HS-5 (cell line): Measurements from ENCODE around the gene TNIK.

Experiments
- DNase-seq: peaks from one replicate; pipeline ENCODE4 v3.0.0-alpha.2; 2012; ENCODE audit warnings: low read depth

The TNIK gene

DNA sequence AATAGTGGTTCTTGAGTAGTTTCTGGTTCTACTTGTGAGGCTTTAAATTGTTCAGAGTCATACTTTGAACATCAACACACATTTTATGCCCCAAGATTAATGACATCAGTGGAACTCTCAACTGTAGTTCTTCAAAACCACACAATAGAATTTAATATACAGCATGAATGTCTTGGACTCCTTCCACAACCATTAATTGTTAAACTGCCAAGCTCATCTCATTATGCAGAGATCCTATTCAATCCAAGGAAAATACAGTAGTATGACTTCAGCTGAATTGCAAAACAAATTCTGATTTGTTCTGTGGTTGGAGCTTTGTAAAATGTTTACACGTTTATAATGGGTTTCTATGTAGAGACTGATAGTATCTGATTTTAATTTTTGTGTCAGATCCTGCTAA, 234.5 kb downstream of the TNIK start:
- DNase-seq: no peak

DNA sequence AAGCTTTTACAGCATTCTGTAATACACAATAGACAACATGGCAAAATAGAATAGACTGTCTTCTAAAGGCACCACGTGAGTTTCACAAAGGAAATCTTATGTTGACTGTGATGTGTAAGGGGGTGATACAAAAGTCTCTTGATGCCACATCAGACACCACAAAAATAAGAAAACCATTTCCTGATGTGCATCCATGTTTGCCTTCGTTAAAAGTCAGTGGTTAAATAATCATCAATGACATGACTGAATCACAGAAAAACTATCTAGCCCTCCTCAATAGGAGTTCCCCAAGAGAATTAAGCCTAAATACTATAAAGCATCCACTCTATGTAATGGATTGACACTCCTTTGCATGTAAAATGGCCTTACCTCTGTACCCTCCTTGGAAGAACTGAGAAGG, 235.0 kb downstream of the TNIK start:
- no peak for DNase-seq

- DNase-seq: no peak
Observed at GRCh38 chr3:171223396-171223795, 236.8 kb downstream of the TNIK start.

DNA sequence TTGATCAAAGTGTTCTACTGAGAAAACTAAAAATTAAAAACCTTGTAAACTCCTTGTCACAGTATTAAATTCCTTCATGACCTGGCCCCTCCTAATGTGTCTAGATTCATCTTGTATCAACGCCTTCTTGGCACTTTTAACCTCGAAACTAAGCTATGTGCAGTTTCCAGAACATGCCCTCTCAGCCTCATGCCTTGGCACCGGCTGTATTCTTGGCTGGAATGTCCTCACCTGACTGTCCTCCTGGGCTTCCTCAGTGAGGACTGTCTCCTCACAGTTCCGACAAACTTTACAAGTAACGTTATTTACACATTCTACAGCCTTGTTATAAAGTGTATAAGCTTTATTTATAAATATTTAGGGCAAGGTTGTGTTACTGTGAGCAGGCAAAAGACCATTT, 237.2 kb downstream of the TNIK start:
- DNase-seq: no peak

- DNase-seq: no peak
Observed at GRCh38 chr3:171221597-171221996, 238.6 kb downstream of the TNIK start.

- DNase-seq: no peak
Observed at GRCh38 chr3:171221104-171221503, 239.1 kb downstream of the TNIK start.

- DNase-seq: no peak
Observed at GRCh38 chr3:171219258-171219657, 240.9 kb downstream of the TNIK start.

DNA sequence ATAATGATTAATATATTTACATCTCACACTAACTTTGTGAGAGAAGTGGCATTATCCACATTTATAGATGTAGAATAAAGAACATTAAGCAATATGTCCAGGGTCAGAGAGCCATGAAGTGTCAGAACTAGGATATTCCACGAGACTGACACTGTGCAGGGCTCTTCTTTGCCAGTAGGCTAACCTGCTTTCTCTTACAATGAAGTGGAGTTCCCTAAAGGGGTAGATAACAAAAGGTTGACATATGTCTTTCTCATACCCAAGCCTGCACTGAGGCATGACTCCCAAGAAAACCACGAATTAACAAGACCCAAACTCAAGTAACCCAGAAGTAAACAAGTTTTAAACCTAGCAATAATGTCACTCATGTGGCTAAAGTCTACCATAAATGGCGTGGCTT, 242.1 kb downstream of the TNIK start:
- no peak for DNase-seq

DNA sequence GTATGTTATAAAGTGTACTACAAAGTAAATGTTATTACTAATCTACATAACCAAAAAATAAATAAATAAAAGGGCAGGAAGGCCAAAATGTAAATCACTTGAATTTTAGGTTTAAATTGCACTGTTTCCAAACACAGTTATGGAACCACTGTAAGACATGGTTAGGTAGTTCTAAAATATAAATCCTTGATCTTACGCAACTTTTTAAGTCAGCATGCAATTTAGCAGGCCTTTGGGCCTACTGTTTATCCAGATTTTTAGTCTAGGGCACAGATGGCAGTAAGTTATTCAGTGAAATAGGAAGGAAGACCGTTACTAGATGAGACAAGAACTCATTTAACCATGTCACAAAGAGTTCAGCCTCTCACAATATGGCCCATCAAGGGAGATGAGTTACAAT, 246.3 kb downstream of the TNIK start:
- DNase-seq: no peak

GRCh38 chr3:171213178-171213577, 247.0 kb downstream of the TNIK start:
- DNase-seq: no peak

DNA sequence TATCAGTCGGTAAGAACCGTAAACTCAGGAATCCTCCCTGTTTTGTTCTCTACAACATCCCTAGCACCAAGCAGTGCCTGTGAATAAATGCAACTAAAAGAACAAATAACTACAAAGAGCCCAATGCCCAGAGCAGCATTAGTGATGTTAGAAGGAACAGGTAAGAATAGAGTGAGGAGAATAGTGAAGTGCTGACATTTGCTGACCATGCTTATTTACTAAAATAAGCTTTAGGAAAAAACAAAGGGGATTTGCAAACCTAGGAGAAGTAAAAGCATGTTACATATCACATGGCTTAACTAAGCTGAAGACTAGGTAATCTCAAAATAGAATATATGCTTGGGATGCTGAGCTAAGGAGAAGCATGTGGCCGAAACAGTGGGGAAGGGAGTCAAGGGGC, 247.6 kb downstream of the TNIK start:
- no peak for DNase-seq

- DNase-seq: no peak
Observed at GRCh38 chr3:171206283-171206682, 253.9 kb downstream of the TNIK start.

DNA sequence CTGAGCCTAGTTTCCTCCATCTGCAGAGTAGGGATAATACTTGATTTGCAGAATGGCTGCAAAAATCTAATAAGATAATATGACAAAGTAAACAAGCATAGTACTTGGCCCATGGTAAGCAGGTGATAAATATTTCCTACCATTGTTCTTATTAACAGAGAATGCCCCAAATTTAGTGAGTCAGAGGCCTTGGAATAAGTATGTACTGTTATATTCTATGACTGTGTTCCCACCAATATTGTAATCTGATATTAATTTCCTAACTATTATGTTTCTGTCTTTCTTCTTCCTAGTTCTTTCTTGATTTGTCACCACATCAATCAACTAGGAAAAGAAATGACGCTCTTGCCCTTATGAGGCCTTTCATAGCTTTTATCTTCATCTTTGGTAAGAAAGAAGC, 255.3 kb downstream of the TNIK start:
- DNase-seq: no peak

DNA sequence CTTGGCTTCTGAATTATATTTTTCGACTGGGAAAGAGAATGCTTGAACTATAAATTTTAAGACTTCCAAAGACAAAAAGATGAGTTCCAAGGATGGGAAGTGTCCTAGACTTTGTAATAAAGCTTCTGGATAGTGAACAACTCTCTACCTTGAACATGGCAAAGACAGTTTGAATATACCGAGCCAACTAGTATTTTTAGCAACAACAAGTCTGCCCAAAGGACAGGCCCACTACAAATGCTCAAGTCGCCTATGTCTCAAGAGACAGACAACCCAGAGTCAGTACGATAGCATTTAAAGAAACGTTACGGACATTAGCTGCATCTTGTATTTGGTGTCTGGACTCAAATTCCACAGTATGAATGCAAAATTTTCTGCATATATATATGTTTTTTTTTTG, 258.4 kb downstream of the TNIK start:
- DNase-seq: no peak

- no peak for DNase-seq
Observed at GRCh38 chr3:171200750-171201088, 259.5 kb downstream of the TNIK start.

DNA sequence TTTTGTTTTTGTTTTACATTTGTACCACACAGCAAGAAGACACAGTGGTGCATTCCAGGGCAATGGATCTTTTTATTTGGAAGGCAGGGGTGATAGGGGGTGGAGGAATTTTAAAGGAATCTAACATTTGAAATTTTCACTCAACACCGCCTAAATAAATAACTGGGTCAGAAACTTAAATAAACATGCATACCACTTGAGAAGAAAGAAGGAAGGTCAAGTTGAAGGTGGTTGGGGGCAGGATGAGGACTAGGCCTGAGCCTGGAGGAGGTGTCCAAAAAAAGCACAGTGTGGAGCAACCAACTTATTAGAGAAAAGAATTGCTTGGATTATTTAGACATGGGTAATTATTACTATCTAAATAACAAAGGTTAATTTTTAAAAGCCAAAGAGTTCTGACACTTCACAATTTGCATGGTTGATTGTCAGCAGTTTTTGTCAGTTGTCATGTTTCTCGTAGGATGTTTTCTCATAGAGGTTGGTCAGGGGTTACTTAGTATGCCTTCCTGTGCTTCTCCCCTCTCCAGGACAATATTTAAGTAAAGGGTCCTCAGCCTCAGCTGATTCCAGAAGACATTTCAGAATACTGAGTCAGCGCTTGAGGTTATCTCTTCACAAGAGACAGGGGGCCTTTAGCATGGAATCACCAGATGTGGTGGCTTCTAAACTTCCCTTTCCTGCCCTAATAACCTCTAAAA, 260.0 kb downstream of the TNIK start:
- no peak for DNase-seq

DNA sequence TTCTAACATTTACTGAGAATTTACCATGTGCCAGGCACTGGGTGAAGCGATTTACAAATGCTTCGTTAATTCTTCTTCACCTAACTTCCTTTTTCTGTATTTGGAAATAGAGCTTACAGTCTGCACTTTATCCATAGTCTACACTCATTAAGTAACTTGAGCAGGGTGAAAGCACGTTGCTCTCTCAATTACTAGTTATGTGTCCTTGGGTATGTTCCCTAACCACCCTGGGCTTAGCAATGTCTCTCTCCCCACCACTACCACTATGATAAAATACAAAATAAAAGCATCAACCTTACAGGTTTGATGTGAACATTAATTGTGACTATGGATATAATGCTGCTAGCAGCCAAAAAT, 260.8 kb downstream of the TNIK start:
- no peak for DNase-seq

DNA sequence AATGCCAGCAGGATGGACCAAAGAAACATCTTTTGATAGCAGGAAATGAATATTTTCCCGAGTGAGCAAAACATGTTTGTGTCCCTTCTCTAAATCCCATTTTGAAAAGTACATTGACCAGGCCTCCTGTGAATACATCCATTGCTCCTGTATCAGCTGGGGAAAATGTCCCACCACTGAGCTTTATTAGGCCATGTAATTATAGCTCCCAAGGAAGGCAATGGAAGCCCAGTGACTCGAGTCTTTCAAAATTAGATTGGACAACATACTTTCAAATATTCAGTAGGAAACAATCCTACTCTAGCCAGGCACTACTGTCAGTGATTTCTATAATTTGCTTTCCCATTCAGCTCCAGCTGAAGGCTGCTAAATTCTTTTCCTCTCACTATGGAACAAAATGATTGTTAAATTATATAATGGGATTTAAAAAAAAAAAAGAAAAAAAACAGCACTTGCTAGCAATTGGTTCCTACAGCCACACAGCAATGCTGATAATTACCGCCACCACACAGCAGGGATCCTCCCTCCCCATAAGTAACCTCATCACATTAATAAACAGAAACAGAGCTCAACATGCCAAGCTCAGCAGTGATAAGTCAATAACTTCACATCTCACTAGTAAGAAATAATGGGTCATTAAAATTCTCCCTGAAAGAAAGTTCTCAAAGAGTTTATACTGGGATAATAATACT, 261.3 kb downstream of the TNIK start:
- DNase-seq: no peak

- no peak for DNase-seq
Observed at GRCh38 chr3:171195686-171196085, 264.5 kb downstream of the TNIK start.

GRCh38 chr3:171194965-171195364, 265.2 kb downstream of the TNIK start:
- DNase-seq: no peak

DNA sequence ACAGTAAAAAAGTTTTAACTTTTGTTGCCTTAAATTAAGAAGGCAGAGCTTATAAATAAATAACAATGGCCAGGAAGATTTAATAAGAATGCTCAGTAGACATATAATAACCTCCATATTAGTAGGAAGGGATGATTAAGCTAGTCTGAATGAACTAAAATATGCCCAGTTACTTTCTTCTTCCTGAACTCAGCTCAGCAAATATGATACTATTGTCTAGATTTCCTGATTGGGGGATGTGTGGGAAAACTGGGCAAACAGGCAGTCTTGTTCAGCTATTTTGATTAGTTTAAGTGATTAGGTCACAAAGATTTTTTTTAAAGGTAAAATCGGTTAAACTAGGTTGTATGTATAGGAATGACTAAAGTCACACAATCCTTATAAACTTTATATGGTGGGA, 266.5 kb downstream of the TNIK start:
- DNase-seq: no peak

DNA sequence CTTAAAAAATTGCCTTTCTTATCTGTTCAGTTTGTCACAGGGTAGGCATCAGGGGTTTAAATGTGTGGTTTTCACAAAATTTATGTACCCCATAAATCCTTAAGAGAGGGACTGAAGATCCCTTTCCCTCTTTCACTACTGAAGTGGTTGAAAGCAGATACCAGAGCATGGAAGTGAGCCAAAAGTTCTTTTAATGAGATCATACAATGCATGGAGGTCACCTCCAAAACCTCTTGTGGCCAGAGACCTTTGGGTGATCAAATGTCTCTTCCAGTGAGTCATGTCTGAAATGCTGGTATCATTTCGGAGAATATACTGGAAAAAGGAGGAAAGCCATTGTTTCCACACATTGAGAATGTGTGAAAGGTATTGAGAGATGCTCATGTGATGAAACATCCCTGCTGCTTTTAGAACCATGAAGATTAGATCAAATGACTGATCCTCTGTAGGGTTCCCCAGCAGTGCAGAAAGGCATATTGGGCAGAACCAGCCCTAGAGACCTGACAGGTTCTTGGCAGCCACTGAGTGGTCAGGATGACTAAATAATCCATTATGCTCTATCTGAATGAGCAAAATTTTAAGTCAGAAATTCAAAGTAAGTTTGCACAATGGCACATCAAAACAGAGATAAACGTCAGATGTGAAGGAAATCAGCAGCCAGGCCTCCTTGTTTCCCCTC, 267.9 kb downstream of the TNIK start:
- peak; percentile 96 for DNase-seq

GRCh38 chr3:171190668-171191067, 269.5 kb downstream of the TNIK start:
- DNase-seq: no peak
